Osteocyte (in vitro differentiated cells): ENCODE results near the gene IFT43. TPM values are rescaled to one million over a fixed set of nuclear protein-coding genes. Genes with fewer than 3 reads are reported as not detected.

Experiments
- DNase-seq: peaks from one replicate; pipeline ENCODE4 v3.0.0; 2021; ENCODE audit warnings: mixed read lengths; ENCODE audit not compliant: unreplicated experiment; ENCODE audit errors: extremely low spot score
- H3K27ac Mint-ChIP-seq: one replicate; pipeline ENCODE4 v1.8.0; 2021; ENCODE audit warnings: mild to moderate bottlenecking, mixed read lengths; ENCODE audit not compliant: unreplicated experiment
- H3K27me3 Mint-ChIP-seq: one replicate; pipeline ENCODE4 v1.8.0; 2021; ENCODE audit warnings: mixed read lengths; ENCODE audit not compliant: unreplicated experiment
- H3K36me3 Mint-ChIP-seq: one replicate; pipeline ENCODE4 v1.8.0; 2021; ENCODE audit warnings: mixed read lengths; ENCODE audit not compliant: unreplicated experiment
- H3K4me1 Mint-ChIP-seq: one replicate; pipeline ENCODE4 v1.8.0; 2021; ENCODE audit warnings: mixed read lengths; ENCODE audit not compliant: unreplicated experiment
- H3K4me3 Mint-ChIP-seq: one replicate; pipeline ENCODE4 v1.8.0; 2021; ENCODE audit warnings: mild to moderate bottlenecking, moderate library complexity, mixed read lengths; ENCODE audit not compliant: unreplicated experiment
- H3K9me3 Mint-ChIP-seq: one replicate; pipeline ENCODE4 v1.8.0; 2021; ENCODE audit warnings: mixed read lengths; ENCODE audit not compliant: unreplicated experiment
- CTCF ChIP-seq: fragments of 200-600 bp; sonication (generic); IDR thresholded peaks from 2 replicates; pipeline ENCODE4 v1.5.0; 2021; ENCODE audit warnings: antibody characterized with exemption, mild to moderate bottlenecking, moderate library complexity
- total RNA-seq: library from RNA; stranded (reverse); gene quantifications from 2 replicates; pipeline ENCODE4 v1.2.1, GENCODE V29; 2021

The IFT43 gene
- total RNA-seq, 1 donor from 2014 or later, result 29.0 TPM

DNA sequence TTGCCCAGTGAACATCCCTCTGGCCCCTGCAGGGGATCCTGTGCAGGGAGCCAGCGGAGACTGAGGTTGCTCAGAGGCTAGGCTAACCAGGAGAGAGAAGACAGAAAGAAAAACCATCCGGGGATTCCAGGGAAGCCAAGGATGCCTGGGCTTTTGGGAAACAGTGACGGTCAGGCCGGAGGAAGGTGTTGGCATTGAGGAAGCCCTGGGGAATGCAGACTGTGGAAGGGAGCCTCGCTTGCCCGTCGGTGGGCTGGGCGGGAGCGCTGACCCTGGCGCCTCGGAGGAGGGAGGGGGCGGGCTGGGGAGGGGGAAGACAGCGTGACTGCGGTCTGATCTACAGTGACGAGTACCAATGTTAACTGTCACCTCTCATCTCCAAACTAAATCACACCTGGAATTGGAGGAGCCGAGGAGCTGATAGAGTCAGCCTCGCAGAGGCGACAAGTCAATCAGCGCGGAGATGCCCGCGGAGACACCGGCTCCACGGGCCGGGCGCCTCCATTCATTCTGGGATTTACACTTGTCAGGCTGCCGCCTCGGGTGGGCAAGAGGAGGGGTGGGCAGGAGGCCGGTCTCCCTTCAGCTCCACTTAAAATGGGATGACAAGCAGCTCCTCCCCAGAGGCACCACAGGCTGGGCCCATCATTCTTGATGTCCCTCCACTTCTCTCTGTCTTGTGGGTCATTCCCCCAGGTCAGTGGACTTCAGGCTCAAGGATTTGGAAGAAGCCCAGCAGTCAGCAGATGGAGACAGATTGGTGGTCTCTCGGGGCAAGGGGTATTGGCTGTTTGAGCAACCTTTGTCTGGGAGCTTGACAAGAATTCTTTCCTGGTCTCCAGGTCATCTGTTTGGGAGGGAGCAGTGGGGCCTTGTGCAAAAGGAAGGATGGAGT is 145.8 kb downstream of the IFT43 start:
- Mint-ChIP-seq H3K4me1 (no peaks in the 10 kb centered on the region), H3K27me3 (peaks cover 33% of the 10 kb centered on the region), H3K4me3 (no peak overlapping the region), H3K36me3 (no peaks in the 10 kb centered on the region), H3K9me3 (no peaks in the 10 kb centered on the region), H3K27ac (no peak overlapping the region)
- DNase-seq, result no peak
- no peak for TF ChIP-seq CTCF

- no peak for TF ChIP-seq CTCF
- H3K27ac Mint-ChIP-seq, result no peak overlapping the region
- no peak overlapping the region for H3K4me3 Mint-ChIP-seq
- peak; percentile 30 for DNase-seq
- no peaks in the 10 kb centered on the region for H3K9me3 Mint-ChIP-seq
- peaks cover 2% of the 10 kb centered on the region for H3K4me1 Mint-ChIP-seq
- H3K36me3 Mint-ChIP-seq, result no peaks in the 10 kb centered on the region
- H3K27me3 Mint-ChIP-seq, result peaks cover 50% of the 10 kb centered on the region
Measured at GRCh38 chr14:76133103-76133502, 147.5 kb downstream of the IFT43 start.

Other genes starting within 250 kb of the IFT43 start
- 176 and 190 TPM in 2 replicates for gene TGFB3, start 3.8 kb upstream of the IFT43 start, total RNA-seq
- 61.0 and 62.0 TPM in 2 replicates for gene GPATCH2L, start 166.2 kb downstream of the IFT43 start, total RNA-seq